ENCODE measurements around the gene TMEM131L.

- peak; percentile 28; the same call in 1 of the 2 replicates for TF ChIP-seq CTCF (IDR thresholded peaks at IDR 0.05; ENCODE audit: low read depth, low read length)
- TF ChIP-seq EZH2phosphoT487 (IDR thresholded peaks at IDR 0.05; ENCODE audit: low read depth): no peak
Observed at GRCh38 chr4:153468587-153468986, 2.4 kb downstream of the TMEM131L start.
